Endothelial cell of umbilical vein (primary cell): ENCODE results near the gene HAP1. TPM values are rescaled to one million over a fixed set of nuclear protein-coding genes. Genes with fewer than 3 reads are reported as not detected.

Experiments
- BruUV-seq: library from RNA; stranded (reverse); fragments of 400-500 nt; replicated peaks from 2 replicates; lab custom pipeline; 2021; lab: Mats Ljungman, UMichigan
- CTCF ChIA-PET: fragments of 300-600, 350-600 bp; sonication (Branson Sonifier 250); formaldehyde crosslinking; loops from one replicate; lab custom pipeline; 2021; ENCODE audit warnings: antibody characterized with exemption, inconsistent platforms; lab: Charles Lee
- POLR2A ChIA-PET: fragments of 300-600, 350-600 bp; sonication (Branson Sonifier 250); formaldehyde crosslinking; loops from one replicate; lab custom pipeline; 2021; ENCODE audit warnings: antibody characterized with exemption, inconsistent platforms; lab: Charles Lee
- DNase-seq: peaks from one replicate; pipeline ENCODE4 v3.0.0-alpha.2; 2011; ENCODE audit warnings: low read depth, low spot score
- FAIRE-seq: peaks from 2 replicates; lab custom pipeline; 2011; peaks lifted over from hg19 to GRCh38; lab: Jason Lieb, UNC
- H2AFZ ChIP-seq: 2 replicates; pipeline ENCODE4 v1.6.0; 2012; ENCODE audit warnings: low read depth, low read length, control low read depth, inconsistent platforms
- H3K27ac ChIP-seq: 2 replicates; pipeline ENCODE4 v1.5.1; 2011; ENCODE audit warnings: low read depth, mild to moderate bottlenecking, control low read depth, low read length, moderate library complexity; ENCODE audit not compliant: insufficient read depth
- H3K27me3 ChIP-seq, 2 experiments: 2 replicates each; pipeline versions ENCODE4 v1.6.0 to v1.6.1; 2011; ENCODE audit warnings: low read length in 2 of 2, mixed read lengths in 1 of 2; ENCODE audit not compliant: control insufficient read depth in 2 of 2, insufficient read depth in 2 of 2
- H3K36me3 ChIP-seq, 2 experiments: 2 replicates in 1 of 2; 3 replicates in 1 of 2; pipeline ENCODE4 v1.5.1; 2011; ENCODE audit warnings: low read length in 2 of 2, mild to moderate bottlenecking in 1 of 2, moderate library complexity in 1 of 2; ENCODE audit not compliant: control insufficient read depth in 2 of 2, insufficient read depth in 2 of 2; ENCODE audit errors: extremely low read depth in 1 of 2
- H3K4me1 ChIP-seq: 3 replicates; pipeline ENCODE4 v1.5.1; 2011; ENCODE audit warnings: mild to moderate bottlenecking, low read length; ENCODE audit not compliant: control insufficient read depth, insufficient read depth; ENCODE audit errors: extremely low read depth
- H3K4me2 ChIP-seq: 2 replicates; pipeline ENCODE4 v1.6.1; 2011; ENCODE audit warnings: low read length, control low read depth, mixed read lengths; ENCODE audit not compliant: insufficient read depth
- H3K4me3 ChIP-seq, 3 experiments: fragments of 200-600 bp in 1 of 3; sonication (generic), shearing (Covaris generic) in 1 of 3; replicated peaks in 1 of 3; 2 replicates each; pipeline ENCODE4 v1.5.1; 2011 to 2016; ENCODE audit warnings: control low read depth in 3 of 3, low read length in 3 of 3, mild to moderate bottlenecking in 2 of 3, inconsistent platforms in 1 of 3, low read depth in 1 of 3, moderate library complexity in 1 of 3; ENCODE audit not compliant: insufficient read depth in 1 of 3
- H3K79me2 ChIP-seq: 2 replicates; pipeline ENCODE4 v1.6.0; 2012; ENCODE audit warnings: low read length, inconsistent platforms; ENCODE audit not compliant: control insufficient read depth, insufficient read depth
- H3K9ac ChIP-seq: replicated peaks from 2 replicates; pipeline ENCODE3; 2011; ENCODE audit warnings: low read length, control low read depth; ENCODE audit not compliant: insufficient read depth; ENCODE audit errors: extremely low read depth
- H3K9me1 ChIP-seq: replicated peaks from 3 replicates; pipeline ENCODE4 v1.6.0; 2011; ENCODE audit warnings: mild to moderate bottlenecking, low read length; ENCODE audit not compliant: control insufficient read depth, insufficient read depth; ENCODE audit errors: extremely low read depth
- H3K9me3 ChIP-seq: replicated peaks from 2 replicates; pipeline ENCODE4 v1.5.1; 2012; ENCODE audit warnings: low read length, inconsistent platforms; ENCODE audit not compliant: control insufficient read depth, insufficient read depth
- H4K20me1 ChIP-seq: replicated peaks from 2 replicates; pipeline ENCODE3; 2011; ENCODE audit warnings: mild to moderate bottlenecking, low read length; ENCODE audit not compliant: control insufficient read depth, insufficient read depth; ENCODE audit errors: extremely low read depth
- EZH2 ChIP-seq: IDR thresholded peaks from 2 replicates; pipeline ENCODE4 v1.6.1; 2012; ENCODE audit warnings: borderline replicate concordance, low read depth, mild to moderate bottlenecking, moderate library complexity, low read length, inconsistent platforms; ENCODE audit not compliant: severe bottlenecking
- FOS ChIP-seq: IDR thresholded peaks from 2 replicates; pipeline ENCODE4 v1.6.1; 2011; ENCODE audit warnings: mild to moderate bottlenecking, low read length, moderate library complexity, borderline replicate concordance; ENCODE audit not compliant: insufficient read depth
- GATA2 ChIP-seq: IDR thresholded peaks from 2 replicates; pipeline ENCODE4 v1.7.0; 2011; ENCODE audit warnings: low read depth, mild to moderate bottlenecking, moderate library complexity, mixed read lengths, low read length; ENCODE audit not compliant: insufficient read length, insufficient read depth
- JUN ChIP-seq: IDR thresholded peaks from 2 replicates; pipeline ENCODE4 v1.6.1; 2011; ENCODE audit warnings: borderline replicate concordance, low read depth; ENCODE audit not compliant: insufficient read length, insufficient read depth
- MYC ChIP-seq: IDR thresholded peaks from one replicate; pipeline ENCODE4 v1.6.1; 2011; ENCODE audit warnings: mild to moderate bottlenecking, low read depth, low read length
- POLR2A ChIP-seq: IDR thresholded peaks from 2 replicates; pipeline ENCODE4 v1.6.1; 2012; ENCODE audit warnings: low read depth, mild to moderate bottlenecking, control low read depth, low read length
- POLR2AphosphoS5 ChIP-seq: IDR thresholded peaks from 2 replicates; pipeline ENCODE4 v1.6.1; 2012; ENCODE audit warnings: low read depth, mild to moderate bottlenecking, control low read depth, low read length, moderate library complexity; ENCODE audit not compliant: insufficient read depth
- dilution Hi-C: fragments of 300-500 bp; cut with MboI; formaldehyde crosslinking; loops from one replicate; pipeline ENCODE4 v1.15.0; 2019; ENCODE audit warnings: low sequenced_read_pairs; ENCODE audit not compliant: extremely low pct_ligation_motif_present
- intact Hi-C: fragments of 100-400 bp; cut with micrococcal nuclease; formaldehyde crosslinking; loops from one replicate; pipeline ENCODE4 v1.10.0; 2022
- polyA plus RNA-seq, 4 experiments: library from polyadenylated mRNA; depleted of rRNA in 3 of 4; stranded (reverse) in 3 of 4; unstranded in 1 of 4; fragments of >200 nt; gene quantifications; 2 replicates each; pipeline versions ENCODE4 v1.2.1 to v1.2.3, GENCODE V29; 2011 to 2012; ENCODE audit warnings: missing spikeins in 1 of 4
- total RNA-seq: library from RNA; stranded (reverse); gene quantifications from 2 replicates; pipeline ENCODE4 v1.2.3, GENCODE V29; 2021
- TF ChIP-seq, protein P1 (sequence below), 2 donors: IDR thresholded peaks; 1 replicate in 1 of 2; 2 replicates in 1 of 2; pipeline ENCODE4 v1.5.1; 2011; ENCODE audit warnings: low read length in 2 of 2, mild to moderate bottlenecking in 2 of 2, moderate library complexity in 2 of 2, control low read depth in 1 of 2, inconsistent platforms in 1 of 2, low read depth in 1 of 2; ENCODE audit not compliant: insufficient read depth in 1 of 2; ENCODE audit errors: extremely low read depth in 1 of 2
- TF ChIP-seq, protein P2 (sequence below): IDR thresholded peaks from 2 replicates; pipeline ENCODE4 v1.6.1; 2011; ENCODE audit not compliant: insufficient read depth, insufficient read length

HAP1 gene
- total and polyA plus RNA-seq, 2 donors (not counting 3 experiments of a cell fraction or from before 2014, with no cell fraction given) = 0.07 to 0.24 TPM

DNA sequence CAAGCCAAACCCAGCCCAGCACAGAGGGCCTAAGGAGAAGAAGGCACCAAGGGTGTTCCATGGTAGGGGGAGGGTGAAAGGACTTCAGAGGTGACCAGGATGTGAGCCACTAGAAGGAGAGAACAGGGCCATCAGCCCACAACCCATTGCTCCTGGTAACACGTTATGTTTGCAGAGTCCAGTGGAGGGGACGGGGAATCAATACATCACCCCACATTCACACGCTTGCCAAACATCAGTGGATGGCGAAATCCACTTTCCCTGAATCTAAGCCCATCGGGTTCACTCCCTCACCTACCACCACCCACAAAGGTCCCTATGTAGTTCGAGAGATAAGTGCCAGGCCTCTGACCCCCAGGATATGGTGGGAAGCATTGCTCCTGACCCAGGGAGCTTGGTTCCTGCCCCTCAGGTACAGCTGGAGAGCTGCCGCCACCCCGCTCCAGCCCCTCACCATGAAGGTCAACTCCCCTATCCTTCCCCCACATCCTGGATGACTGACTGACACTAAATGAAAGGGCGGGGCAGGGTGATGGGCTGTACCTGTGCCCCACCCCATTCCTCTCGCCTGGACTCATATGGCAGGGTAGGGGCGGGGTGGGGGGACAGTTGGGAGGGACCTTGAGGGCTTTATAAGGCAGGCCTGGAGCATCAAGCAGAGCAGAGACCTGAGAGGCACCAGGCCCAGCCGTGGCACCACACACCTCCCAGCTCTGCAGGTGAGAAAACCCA is 22.6 kb downstream of the HAP1 start, which contains the start of gene GAST:
GAST (plus strand) TSS at position 663 of the 732 bp plus-strand sequence. CDS start 3,106 bp downstream, outside the sequence.
- no peak within 1 kb of the TSS for H3K9ac ChIP-seq
- no peak within 1 kb of the TSS for H3K27ac ChIP-seq
- no peaks in the 10 kb centered on the region for H3K79me2 ChIP-seq
- TF ChIP-seq JUN = no peak
- no peak for TF ChIP-seq GATA2
- TF ChIP-seq, protein P1, sequence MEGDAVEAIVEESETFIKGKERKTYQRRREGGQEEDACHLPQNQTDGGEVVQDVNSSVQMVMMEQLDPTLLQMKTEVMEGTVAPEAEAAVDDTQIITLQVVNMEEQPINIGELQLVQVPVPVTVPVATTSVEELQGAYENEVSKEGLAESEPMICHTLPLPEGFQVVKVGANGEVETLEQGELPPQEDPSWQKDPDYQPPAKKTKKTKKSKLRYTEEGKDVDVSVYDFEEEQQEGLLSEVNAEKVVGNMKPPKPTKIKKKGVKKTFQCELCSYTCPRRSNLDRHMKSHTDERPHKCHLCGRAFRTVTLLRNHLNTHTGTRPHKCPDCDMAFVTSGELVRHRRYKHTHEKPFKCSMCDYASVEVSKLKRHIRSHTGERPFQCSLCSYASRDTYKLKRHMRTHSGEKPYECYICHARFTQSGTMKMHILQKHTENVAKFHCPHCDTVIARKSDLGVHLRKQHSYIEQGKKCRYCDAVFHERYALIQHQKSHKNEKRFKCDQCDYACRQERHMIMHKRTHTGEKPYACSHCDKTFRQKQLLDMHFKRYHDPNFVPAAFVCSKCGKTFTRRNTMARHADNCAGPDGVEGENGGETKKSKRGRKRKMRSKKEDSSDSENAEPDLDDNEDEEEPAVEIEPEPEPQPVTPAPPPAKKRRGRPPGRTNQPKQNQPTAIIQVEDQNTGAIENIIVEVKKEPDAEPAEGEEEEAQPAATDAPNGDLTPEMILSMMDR (IDR thresholded peaks at IDR 0.05; ENCODE audit: extremely low read depth in 1 of 2, insufficient read depth in 1 of 2, low read depth in 1 of 2, low read length in 2 of 2) = no peak
- TF ChIP-seq FOS = no peak
- TF ChIP-seq POLR2AphosphoS5 = no peak
- TF ChIP-seq, protein P2, sequence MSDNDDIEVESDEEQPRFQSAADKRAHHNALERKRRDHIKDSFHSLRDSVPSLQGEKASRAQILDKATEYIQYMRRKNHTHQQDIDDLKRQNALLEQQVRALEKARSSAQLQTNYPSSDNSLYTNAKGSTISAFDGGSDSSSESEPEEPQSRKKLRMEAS = no peak
- TF ChIP-seq EZH2 = no peak
- TF ChIP-seq POLR2A = no peak
- no peak for TF ChIP-seq MYC
- H3K9me1 ChIP-seq = no peaks in the 10 kb centered on the region
- no peaks in the 10 kb centered on the region for H3K9me3 ChIP-seq
- no peak within 1 kb of the TSS for H3K4me3 ChIP-seq
- FAIRE-seq (no peak), DNase-seq (no peak)
- intact Hi-C loops = no loop called here
- H3K4me1 ChIP-seq = no peaks in the 10 kb centered on the region
- CTCF ChIA-PET = interaction anchor here (1.0 kb wide), 1 partner anchor 16 kb away, joined by 3 read pairs; no protein-coding TSS in a partner anchor
- peaks cover 6 to 8% of the 10 kb centered on the region in 2 experiments for H3K27me3 ChIP-seq
- no peaks in the 10 kb centered on the region for H4K20me1 ChIP-seq
- no TSS peak for BruUV-seq
- H2AFZ ChIP-seq = no peak within 1 kb of the TSS
- POLR2A ChIA-PET = no interaction called here
- H3K4me2 ChIP-seq = no peak within 1 kb of the TSS
- dilution Hi-C loops = no loop called here
- H3K36me3 ChIP-seq = no peaks in the 10 kb centered on the region
